Chondrocyte (in vitro differentiated cells): ENCODE results near the gene SHOC2. TPM values are rescaled to one million over a fixed set of nuclear protein-coding genes. Genes with fewer than 3 reads are reported as not detected.

ENCODE experiments used
- DNase-seq: peaks from one replicate; pipeline ENCODE4 v3.0.0; 2021; ENCODE audit warnings: mixed read lengths, low spot score
- H3K27ac Mint-ChIP-seq: one replicate; pipeline ENCODE4 v1.8.0; 2021; ENCODE audit warnings: mild to moderate bottlenecking, moderate library complexity, mixed read lengths; ENCODE audit not compliant: unreplicated experiment
- H3K27me3 Mint-ChIP-seq: 2 replicates; pipeline ENCODE4 v1.8.0; 2021; ENCODE audit warnings: low read depth, mixed read lengths
- H3K36me3 Mint-ChIP-seq: 2 replicates; pipeline ENCODE4 v1.8.0; 2021; ENCODE audit warnings: low read depth, mixed read lengths
- H3K4me1 Mint-ChIP-seq: 2 replicates; pipeline ENCODE4 v1.8.0; 2021; ENCODE audit warnings: low read depth, mild to moderate bottlenecking, mixed read lengths
- H3K4me3 Mint-ChIP-seq: one replicate; pipeline ENCODE4 v1.8.0; 2021; ENCODE audit warnings: mild to moderate bottlenecking, moderate library complexity, mixed read lengths; ENCODE audit not compliant: unreplicated experiment
- H3K9me3 Mint-ChIP-seq: 2 replicates; pipeline ENCODE4 v1.8.0; 2021; ENCODE audit warnings: low read depth, mixed read lengths
- total RNA-seq: library from RNA; stranded (reverse); gene quantifications from 3 replicates; pipeline ENCODE4 v1.2.1, GENCODE V29; 2021
- TF ChIP-seq, protein P1 (sequence below): fragments of 200-600 bp; sonication (generic); IDR thresholded peaks from 2 replicates; pipeline ENCODE4 v1.5.0; 2021; ENCODE audit warnings: antibody characterized with exemption, mild to moderate bottlenecking, moderate library complexity

SHOC2 gene
- total RNA-seq, 1 donor from 2014 or later = 65.9 TPM

DNA sequence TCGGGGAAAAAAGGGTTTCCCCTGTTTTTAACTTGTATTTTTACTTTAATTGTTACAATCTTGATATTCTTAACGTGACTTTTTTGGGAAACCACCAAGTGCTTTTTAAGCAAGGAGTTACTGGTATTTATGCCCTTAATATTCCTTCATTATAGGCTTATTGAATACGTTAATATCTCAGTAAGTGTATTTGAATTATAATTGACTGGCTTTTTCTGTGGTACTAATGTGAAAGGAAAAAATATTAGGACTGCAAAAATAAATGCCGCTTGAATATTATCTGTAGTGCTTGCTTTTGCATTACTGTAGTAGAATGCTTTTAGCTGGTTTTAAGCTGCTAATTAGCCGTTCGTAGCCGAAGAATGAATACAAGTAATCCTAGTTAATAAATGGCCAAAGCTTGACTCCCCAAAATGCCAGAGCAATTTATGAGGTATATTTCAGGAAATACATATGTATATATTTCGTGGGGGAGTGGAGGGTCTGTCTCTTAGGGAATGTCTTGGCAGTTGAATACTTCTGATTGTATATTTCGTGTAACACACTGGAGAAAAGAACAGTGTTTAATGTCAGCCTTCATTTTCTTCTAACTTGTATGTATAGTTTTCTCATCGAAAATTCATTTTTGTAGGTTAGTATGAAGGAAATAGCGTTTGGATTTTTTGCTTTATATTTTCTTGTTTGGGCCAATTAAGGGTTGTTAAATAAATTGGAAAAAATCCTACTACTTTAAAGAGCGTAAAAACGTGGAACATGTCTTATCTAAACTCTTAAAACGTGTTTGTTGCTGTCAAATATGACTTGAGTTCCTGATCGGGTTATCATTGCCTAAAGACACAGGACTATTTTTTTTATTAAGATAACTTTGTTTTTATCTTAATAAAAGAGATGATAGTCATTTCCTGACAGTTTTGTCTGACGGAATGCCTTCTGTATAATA is 46.1 kb upstream of the SHOC2 start:
- Mint-ChIP-seq H3K4me3 (peak overlapping the region; percentile 81), H3K27me3 (no peaks in the 10 kb centered on the region), H3K27ac (peak overlapping the region; percentile 95), H3K9me3 (no peaks in the 10 kb centered on the region), H3K36me3 (peaks cover 6% of the 10 kb centered on the region), H3K4me1 (peaks cover 41% of the 10 kb centered on the region)
- TF ChIP-seq, protein P1, sequence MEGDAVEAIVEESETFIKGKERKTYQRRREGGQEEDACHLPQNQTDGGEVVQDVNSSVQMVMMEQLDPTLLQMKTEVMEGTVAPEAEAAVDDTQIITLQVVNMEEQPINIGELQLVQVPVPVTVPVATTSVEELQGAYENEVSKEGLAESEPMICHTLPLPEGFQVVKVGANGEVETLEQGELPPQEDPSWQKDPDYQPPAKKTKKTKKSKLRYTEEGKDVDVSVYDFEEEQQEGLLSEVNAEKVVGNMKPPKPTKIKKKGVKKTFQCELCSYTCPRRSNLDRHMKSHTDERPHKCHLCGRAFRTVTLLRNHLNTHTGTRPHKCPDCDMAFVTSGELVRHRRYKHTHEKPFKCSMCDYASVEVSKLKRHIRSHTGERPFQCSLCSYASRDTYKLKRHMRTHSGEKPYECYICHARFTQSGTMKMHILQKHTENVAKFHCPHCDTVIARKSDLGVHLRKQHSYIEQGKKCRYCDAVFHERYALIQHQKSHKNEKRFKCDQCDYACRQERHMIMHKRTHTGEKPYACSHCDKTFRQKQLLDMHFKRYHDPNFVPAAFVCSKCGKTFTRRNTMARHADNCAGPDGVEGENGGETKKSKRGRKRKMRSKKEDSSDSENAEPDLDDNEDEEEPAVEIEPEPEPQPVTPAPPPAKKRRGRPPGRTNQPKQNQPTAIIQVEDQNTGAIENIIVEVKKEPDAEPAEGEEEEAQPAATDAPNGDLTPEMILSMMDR = no peak
- DNase-seq = no peak

DNA sequence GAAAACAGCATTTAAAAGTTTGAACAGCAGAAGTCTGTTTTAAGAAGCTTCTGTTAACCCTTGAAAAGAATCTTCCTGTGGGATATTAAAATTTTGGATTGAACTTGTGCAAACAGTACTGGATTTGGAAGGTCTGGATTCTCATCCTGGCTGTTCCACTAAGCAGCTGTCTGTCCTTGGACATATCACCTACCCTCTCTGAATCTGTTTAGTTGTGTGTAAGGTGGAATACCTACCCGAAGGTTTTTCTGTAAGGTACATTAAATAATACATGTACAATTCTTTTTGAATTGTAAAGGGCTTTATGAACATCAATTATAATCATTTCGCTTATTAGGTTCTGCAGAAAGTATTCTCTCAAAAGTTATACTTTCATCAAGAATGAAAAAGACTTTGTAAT is 45.5 kb upstream of the SHOC2 start:
- H3K27me3 Mint-ChIP-seq = no peaks in the 10 kb centered on the region
- peak overlapping the region; percentile 76 for H3K27ac Mint-ChIP-seq
- TF ChIP-seq, protein P1 = no peak
- H3K4me1 Mint-ChIP-seq = peaks cover 39% of the 10 kb centered on the region
- peaks cover 6% of the 10 kb centered on the region for H3K36me3 Mint-ChIP-seq
- DNase-seq = no peak
- no peaks in the 10 kb centered on the region for H3K9me3 Mint-ChIP-seq
- H3K4me3 Mint-ChIP-seq = peak overlapping the region; percentile 81

DNA sequence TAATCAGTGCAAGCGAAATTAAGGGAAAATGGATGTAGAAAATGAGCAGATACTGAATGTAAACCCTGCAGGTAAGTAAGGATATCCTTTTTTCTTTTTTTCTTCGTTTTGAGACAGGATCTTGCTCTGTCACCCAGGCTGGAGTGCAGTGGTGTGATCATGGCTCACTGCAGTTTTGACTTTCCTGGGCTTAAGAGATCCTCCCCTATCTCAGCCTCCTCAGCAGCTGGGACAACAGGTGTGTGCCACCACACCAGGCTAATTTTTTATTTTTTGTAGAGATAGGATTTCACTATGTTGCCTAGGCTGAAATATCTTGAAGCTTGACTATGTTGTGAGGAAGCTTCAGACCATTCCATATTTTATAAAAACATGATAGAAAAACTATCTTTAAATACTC is 43.4 kb upstream of the SHOC2 start:
- H3K4me3 Mint-ChIP-seq = no peak overlapping the region
- no peaks in the 10 kb centered on the region for H3K27me3 Mint-ChIP-seq
- H3K4me1 Mint-ChIP-seq = peaks cover 37% of the 10 kb centered on the region
- TF ChIP-seq, protein P1 = no peak
- DNase-seq = no peak
- no peaks in the 10 kb centered on the region for H3K9me3 Mint-ChIP-seq
- no peak overlapping the region for H3K27ac Mint-ChIP-seq
- peaks cover 12% of the 10 kb centered on the region for H3K36me3 Mint-ChIP-seq

DNA sequence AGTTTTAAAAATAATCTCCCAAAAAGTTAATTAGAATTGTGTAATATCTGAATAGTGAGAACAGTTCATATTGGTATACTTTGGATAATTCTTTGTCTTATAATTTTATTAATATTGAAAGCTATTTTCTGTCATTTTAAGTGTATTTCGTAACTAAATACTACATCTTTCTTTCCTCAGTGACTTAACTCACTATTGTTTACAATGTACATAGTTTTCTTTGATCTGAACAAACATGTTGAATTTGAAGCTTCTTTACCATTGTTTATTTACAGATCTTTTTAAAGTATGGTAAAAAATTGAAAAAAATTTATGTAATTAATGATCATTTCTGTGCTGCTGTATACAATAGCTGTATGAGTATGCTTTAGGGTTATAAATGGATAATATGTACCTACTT is 42.6 kb upstream of the SHOC2 start:
- TF ChIP-seq, protein P1 = no peak
- Mint-ChIP-seq H3K4me1 (peaks cover 39% of the 10 kb centered on the region), H3K27ac (no peak overlapping the region), H3K27me3 (no peaks in the 10 kb centered on the region), H3K9me3 (no peaks in the 10 kb centered on the region), H3K36me3 (peaks cover 18% of the 10 kb centered on the region), H3K4me3 (no peak overlapping the region)
- DNase-seq = no peak

DNA sequence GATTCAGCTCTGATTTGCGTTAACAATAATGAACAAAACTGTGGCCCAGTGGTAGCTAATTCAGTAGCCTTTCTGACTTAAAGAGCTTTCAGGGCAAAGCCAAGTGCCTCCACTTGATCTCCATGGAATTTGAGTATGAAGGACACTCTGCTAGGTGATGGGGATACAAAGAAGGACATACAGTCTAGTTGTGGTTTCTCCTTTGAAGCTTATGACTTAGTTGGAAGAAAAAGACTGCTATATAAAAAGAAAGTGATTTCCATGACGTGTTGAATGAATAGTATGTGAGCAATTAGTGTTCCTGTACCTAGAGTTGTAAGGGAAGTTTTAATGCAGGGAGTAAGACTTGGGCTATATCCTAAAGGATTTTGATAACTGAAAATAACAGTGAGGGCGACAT is 39.4 kb upstream of the SHOC2 start:
- peaks cover 32% of the 10 kb centered on the region for H3K36me3 Mint-ChIP-seq
- H3K4me1 Mint-ChIP-seq = peaks cover 48% of the 10 kb centered on the region
- H3K4me3 Mint-ChIP-seq = no peak overlapping the region
- no peak overlapping the region for H3K27ac Mint-ChIP-seq
- no peaks in the 10 kb centered on the region for H3K27me3 Mint-ChIP-seq
- no peak for DNase-seq
- no peaks in the 10 kb centered on the region for H3K9me3 Mint-ChIP-seq
- TF ChIP-seq, protein P1 = no peak
